ENCODE measurements around the gene ARID1B. TPM values are rescaled to one million over a fixed set of nuclear protein-coding genes. Genes with fewer than 3 reads are reported as not detected.
A peak's percentile ranks its signal among the peaks of the same experiment; 100 is the strongest.

The ARID1B gene
- total and polyA plus RNA-seq, 2 of the 4 experiments (the other 2 are of a cell fraction), result 14.5 to 20.1 TPM

- H2BK15ac ChIP-seq (ENCODE audit: low read depth, low read length), result no peak overlapping the region
- no peak overlapping the region for H2BK5ac ChIP-seq (ENCODE audit: low read depth, low read length, poor library complexity, severe bottlenecking)
- TF ChIP-seq FOS (IDR thresholded peaks at IDR 0.05; ENCODE audit: low read depth, low read length) (no peak), NFE2L2 (IDR thresholded peaks at IDR 0.05; ENCODE audit: low read depth, low read length) (no peak), SMC3 (IDR thresholded peaks at IDR 0.05; ENCODE audit: low read depth, low read length) (no peak), CTCF (conservative IDR thresholded peaks at IDR 0.05; ENCODE audit: low read depth, low read length) (no peak), RFX5 (IDR thresholded peaks at IDR 0.05; ENCODE audit: low read depth, low read length) (no peak), MAZ (IDR thresholded peaks at IDR 0.05; ENCODE audit: borderline replicate concordance, low read depth, low read length) (no peak), BHLHE40 (IDR thresholded peaks at IDR 0.05; ENCODE audit: low read depth, low read length) (no peak), CEBPB (IDR thresholded peaks at IDR 0.05; ENCODE audit: low read depth, low read length) (no peak), CHD1 (IDR thresholded peaks at IDR 0.05; ENCODE audit: low read depth, low read length) (no peak), USF2 (IDR thresholded peaks at IDR 0.05; ENCODE audit: low read depth, low read length) (no peak), POLR2A (IDR thresholded peaks at IDR 0.05; ENCODE audit: low read depth, low read length) (no peak), MXI1 (IDR thresholded peaks at IDR 0.05; ENCODE audit: borderline replicate concordance, low read depth, low read length) (no peak), MAFK (IDR thresholded peaks at IDR 0.05; ENCODE audit: low read depth, low read length) (no peak), ELK1 (IDR thresholded peaks at IDR 0.05; ENCODE audit: borderline replicate concordance, low read depth, low read length) (no peak), RCOR1 (IDR thresholded peaks at IDR 0.05; ENCODE audit: insufficient replicate concordance, low read length) (no peak), RAD21 (IDR thresholded peaks at IDR 0.05; ENCODE audit: low read length) (no peak)
- H2AFZ ChIP-seq (replicated peaks; ENCODE audit: low read length, poor library complexity), result no peak overlapping the region
- no peak overlapping the region for H3K27ac ChIP-seq (ENCODE audit: insufficient read depth, low read length)
- POLR2A ChIA-PET (ENCODE audit: unreplicated experiment), result no interaction called here
- H4K91ac ChIP-seq (ENCODE audit: insufficient read depth, low read depth, low read length), result no peak overlapping the region
- dilution Hi-C loops (cut with HindIII; ENCODE audit: low sequenced_read_pairs, unreplicated experiment), result no loop called here
- H3K9me3 ChIP-seq (ENCODE audit: control insufficient read depth, insufficient read depth, low read length), result no peaks in the 10 kb centered on the region
- H3K18ac ChIP-seq (ENCODE audit: low read depth, low read length), result no peak overlapping the region
- peaks cover 33 to 83% of the 10 kb centered on the region in 2 experiments for H3K79me1 ChIP-seq (ENCODE audit: low read depth in 1 of 2, low read length in 2 of 2)
- H3K56ac ChIP-seq (ENCODE audit: extremely low read depth, insufficient read depth, low read length), result no peak overlapping the region
- peaks cover 7% of the 10 kb centered on the region for H3K36me3 ChIP-seq (ENCODE audit: control insufficient read depth, insufficient read depth, low read length)
- peaks cover 13% of the 10 kb centered on the region for H3K4me1 ChIP-seq (ENCODE audit: control insufficient read depth, insufficient read depth, low read length)
- no peak overlapping the region for H4K5ac ChIP-seq (ENCODE audit: low read depth, low read length)
- ATAC-seq (ENCODE audit: low read depth), result no peak
- intact Hi-C loops (cut with micrococcal nuclease), result no loop called here
- H3K14ac ChIP-seq (replicated peaks; ENCODE audit: low read depth, low read length), result 0 out of 2 replicates have a peak overlapping the region, but pooled peaks have one; percentile 46
- no TSS peak for BruUV-seq (replicated peaks)
- H4K8ac ChIP-seq (ENCODE audit: low read depth in 2 of 2, low read length in 2 of 2), result no peak overlapping the region
- no peak overlapping the region for H2BK120ac ChIP-seq (ENCODE audit: low read depth, low read length)
- no peak overlapping the region for H3K4me2 ChIP-seq (ENCODE audit: low read depth, low read length)
- no peak overlapping the region for H2AK9ac ChIP-seq (replicated peaks; ENCODE audit: low read depth, low read length, poor library complexity)
- DNase-seq, result no peak
- no peak overlapping the region; the same call in 1 of the 2 replicates for H3K23ac ChIP-seq (ENCODE audit: low read depth, low read length)
- peaks cover 29% of the 10 kb centered on the region for H3K9me1 ChIP-seq (ENCODE audit: insufficient read depth, low read length)
- CTCF ChIA-PET, result no interaction called here
- WGBS, 2 experiments (ENCODE audit: extremely low coverage in 2 of 2, insufficient read length in 1 of 2), result 96% methylated on average over 5 of the region's 10 CpGs; no CpG with 5 or more reads in 1 of the 2 experiments
- no peak overlapping the region for H3K9ac ChIP-seq (ENCODE audit: low read depth, low read length)
- H2AK5ac ChIP-seq (ENCODE audit: low read depth, low read length), result peak overlapping the region; percentile 60; the same call in 1 of the 2 replicates
- H4K20me1 ChIP-seq (ENCODE audit: insufficient read depth, low read length), result peaks cover 55% of the 10 kb centered on the region
- no peak overlapping the region for H3K4me3 ChIP-seq (ENCODE audit: insufficient read depth, low read depth, low read length)
- H3K27me3 ChIP-seq (ENCODE audit: control insufficient read depth, insufficient read depth, low read length), result no peaks in the 10 kb centered on the region
- H3K4ac ChIP-seq (ENCODE audit: low read depth, low read length), result no peak overlapping the region
- H2BK20ac ChIP-seq (ENCODE audit: low read depth, low read length), result no peak overlapping the region
- in situ Hi-C loops (cut with MboI; ENCODE audit: low sequenced_read_pairs), result no loop called here
Observed at GRCh38 chr6:156826290-156826955, 49.2 kb downstream of the ARID1B start.

All from IMR-90 (cell line).